Measurements from ENCODE around the gene CKAP4. TPM values are rescaled to one million over a fixed set of nuclear protein-coding genes. Genes with fewer than 3 reads are reported as not detected.

Gene CKAP4
- total and polyA plus RNA-seq, 2 donors (not counting 1 experiment from before 2014, with no cell fraction given): 7.4 to 29.2 TPM

GRCh38 chr12:106240821-106241220, 7.0 kb downstream of the CKAP4 start:
- Histone ChIP-seq H3K4me3 (ENCODE audit: control extremely low read depth in 1 of 5, extremely low read depth in 1 of 5, insufficient read depth in 1 of 5, low read depth in 2 of 5, low read length in 4 of 5) (no peak overlapping the region), H3K4me2 (replicated peaks; ENCODE audit: low read depth, low read length, poor library complexity, severe bottlenecking) (no peak overlapping the region), H2AFZ (ENCODE audit: insufficient read depth, low read depth, low read length, poor library complexity, severe bottlenecking) (no peak overlapping the region), H3K9me3 (ENCODE audit: control extremely low read depth in 1 of 3, control insufficient read depth in 2 of 3, insufficient read depth in 1 of 3, low read length in 2 of 3) (no peaks in the 10 kb centered on the region), H3K79me2 (ENCODE audit: control insufficient read depth, insufficient read depth, low read length) (peaks cover 6% of the 10 kb centered on the region), H3K27me3 (replicated peaks in 1 of 4; ENCODE audit: control extremely low read depth in 1 of 4, control insufficient read depth in 3 of 4, insufficient read depth in 4 of 4, low read length in 3 of 4) (peaks cover 0 to 25% (median 2%) of the 10 kb centered on the region in 4 experiments), H3K27ac (ENCODE audit: low read length in 2 of 2) (no peak overlapping the region), H3K9ac (ENCODE audit: low read length) (no peak overlapping the region), H3K36me3 (replicated peaks in 1 of 2; ENCODE audit: control extremely low read depth in 1 of 2, control insufficient read depth in 1 of 2, extremely low read depth in 1 of 2, insufficient read depth in 2 of 2, low read length in 1 of 2) (peaks cover 0 to 2% of the 10 kb centered on the region in 2 experiments), H4K20me1 (ENCODE audit: control insufficient read depth, insufficient read depth, low read length, poor library complexity, severe bottlenecking) (no peaks in the 10 kb centered on the region), H3K4me1 (ENCODE audit: control insufficient read depth in 2 of 2, insufficient read depth in 2 of 2, low read length in 2 of 2) (peaks cover 2 to 5% of the 10 kb centered on the region in 2 donors)
- intact Hi-C loops (cut with micrococcal nuclease): no loop called here
- no peak overlapping the region for H3K4me3 Mint-ChIP-seq
- no peak overlapping the region for H3K27ac Mint-ChIP-seq
- DNase-seq: no peak
- H3K9me3 Mint-ChIP-seq (ENCODE audit: insufficient read depth): no peaks in the 10 kb centered on the region
- H3K4me1 Mint-ChIP-seq: peaks cover 19% of the 10 kb centered on the region
- H3K27me3 Mint-ChIP-seq: no peaks in the 10 kb centered on the region
- ChIA-PET CTCF (interaction anchor here (2.1 kb wide), 1 partner anchor 13 kb away, joined by 9 read pairs; no protein-coding TSS in a partner anchor), POLR2A (no interaction called here)
- TF ChIP-seq CTCF (IDR thresholded peaks at IDR 0.05): no peak
- no peak for TF ChIP-seq EZH2 (IDR thresholded peaks at IDR 0.05; ENCODE audit: borderline replicate concordance, insufficient read depth, low read depth, low read length, poor library complexity, severe bottlenecking)
- no peak for ATAC-seq (ENCODE audit: low read depth)

GRCh38 chr12:106239951-106240335, 7.9 kb downstream of the CKAP4 start:
- no peaks in the 10 kb centered on the region for H4K20me1 ChIP-seq (ENCODE audit: control insufficient read depth, insufficient read depth, low read length, poor library complexity, severe bottlenecking)
- H3K4me3 ChIP-seq (ENCODE audit: control extremely low read depth in 1 of 5, extremely low read depth in 1 of 5, insufficient read depth in 1 of 5, low read depth in 2 of 5, low read length in 4 of 5): no peak overlapping the region
- no peak for TF ChIP-seq CTCF (IDR thresholded peaks at IDR 0.05)
- no peak for TF ChIP-seq EZH2 (IDR thresholded peaks at IDR 0.05; ENCODE audit: borderline replicate concordance, insufficient read depth, low read depth, low read length, poor library complexity, severe bottlenecking)
- H3K27me3 ChIP-seq (replicated peaks in 1 of 4; ENCODE audit: control extremely low read depth in 1 of 4, control insufficient read depth in 3 of 4, insufficient read depth in 4 of 4, low read length in 3 of 4): peaks cover 0 to 20% (median 3%) of the 10 kb centered on the region in 4 experiments
- no peak overlapping the region for H3K4me3 Mint-ChIP-seq
- no peaks in the 10 kb centered on the region for H3K27me3 Mint-ChIP-seq
- H3K4me2 ChIP-seq (replicated peaks; ENCODE audit: low read depth, low read length, poor library complexity, severe bottlenecking): no peak overlapping the region
- POLR2A ChIA-PET: no interaction called here
- H3K79me2 ChIP-seq (ENCODE audit: control insufficient read depth, insufficient read depth, low read length): peaks cover 4% of the 10 kb centered on the region
- DNase-seq (no peak), ATAC-seq (ENCODE audit: low read depth) (no peak)
- no peak overlapping the region for H3K9ac ChIP-seq (ENCODE audit: low read length)
- no peak overlapping the region for H3K27ac ChIP-seq (ENCODE audit: low read length in 2 of 2)
- peaks cover 0 to 2% of the 10 kb centered on the region in 2 donors for H3K4me1 ChIP-seq (ENCODE audit: control insufficient read depth in 2 of 2, insufficient read depth in 2 of 2, low read length in 2 of 2)
- CTCF ChIA-PET: interaction anchor here (0.9 to 2.1 kb wide), 3 partner anchors 12 to 43 kb away, joined by 3 to 9 read pairs (median 6); no protein-coding TSS in a partner anchor
- peaks cover 12% of the 10 kb centered on the region for H3K4me1 Mint-ChIP-seq
- no peaks in the 10 kb centered on the region for H3K9me3 ChIP-seq (ENCODE audit: control extremely low read depth in 1 of 3, control insufficient read depth in 2 of 3, insufficient read depth in 1 of 3, low read length in 2 of 3)
- H2AFZ ChIP-seq (ENCODE audit: insufficient read depth, low read depth, low read length, poor library complexity, severe bottlenecking): no peak overlapping the region
- peaks cover 0 to 2% of the 10 kb centered on the region in 2 experiments for H3K36me3 ChIP-seq (replicated peaks in 1 of 2; ENCODE audit: control extremely low read depth in 1 of 2, control insufficient read depth in 1 of 2, extremely low read depth in 1 of 2, insufficient read depth in 2 of 2, low read length in 1 of 2)
- intact Hi-C loops (cut with micrococcal nuclease): no loop called here
- no peak overlapping the region for H3K27ac Mint-ChIP-seq
- WGBS (ENCODE audit: insufficient coverage): 98% methylated on average over 6 of the region's 12 CpGs
- H3K9me3 Mint-ChIP-seq (ENCODE audit: insufficient read depth): no peaks in the 10 kb centered on the region

Data from B cell (primary cell).